Stomach (tissue), 4 donors: ENCODE results near the gene PTH2R.

Experiments
- EP300 ChIP-seq: sonication (generic); formaldehyde crosslinking; IDR thresholded peaks from one replicate; pipeline ENCODE4 v1.6.1; 2017; ENCODE audit warnings: antibody characterized with exemption
- POLR2AphosphoS5 ChIP-seq, 3 donors: sonication (generic); formaldehyde crosslinking; IDR thresholded peaks; one replicate each; pipeline ENCODE4 v1.6.1; 2016; ENCODE audit warnings: antibody characterized with exemption in 3 of 3
- TF ChIP-seq, protein P1 (sequence below), 7 experiments: fragments of 450-650 bp in 4 of 7; fragments of 200-600 bp in 3 of 7; sonication (generic) in 3 of 7; IDR thresholded peaks; one replicate each; pipeline ENCODE4 v1.5.1; 2016 to 2019; ENCODE audit warnings: antibody characterized with exemption in 7 of 7, control low read depth in 2 of 7, mild to moderate bottlenecking in 1 of 7

DNA sequence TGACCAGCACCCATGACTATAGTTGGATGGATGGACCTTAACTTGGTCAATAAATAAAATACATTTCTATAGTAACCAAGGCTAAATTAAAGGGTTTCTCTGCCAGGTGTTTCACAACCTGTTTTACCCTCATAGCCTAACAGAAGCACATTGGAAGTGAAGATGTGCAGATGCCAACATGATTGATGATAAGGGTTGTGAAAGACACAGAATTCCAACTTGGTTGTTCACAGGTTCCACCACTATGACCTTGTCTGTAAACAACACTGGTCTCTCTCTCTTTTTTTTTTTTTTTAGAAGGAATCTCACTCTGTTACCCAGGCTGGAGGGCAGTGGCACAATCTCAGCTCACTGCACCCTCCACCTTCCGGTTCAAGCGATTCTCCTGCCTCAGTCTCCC, 37.5 kb upstream of the PTH2R start:
- TF ChIP-seq, protein P1, sequence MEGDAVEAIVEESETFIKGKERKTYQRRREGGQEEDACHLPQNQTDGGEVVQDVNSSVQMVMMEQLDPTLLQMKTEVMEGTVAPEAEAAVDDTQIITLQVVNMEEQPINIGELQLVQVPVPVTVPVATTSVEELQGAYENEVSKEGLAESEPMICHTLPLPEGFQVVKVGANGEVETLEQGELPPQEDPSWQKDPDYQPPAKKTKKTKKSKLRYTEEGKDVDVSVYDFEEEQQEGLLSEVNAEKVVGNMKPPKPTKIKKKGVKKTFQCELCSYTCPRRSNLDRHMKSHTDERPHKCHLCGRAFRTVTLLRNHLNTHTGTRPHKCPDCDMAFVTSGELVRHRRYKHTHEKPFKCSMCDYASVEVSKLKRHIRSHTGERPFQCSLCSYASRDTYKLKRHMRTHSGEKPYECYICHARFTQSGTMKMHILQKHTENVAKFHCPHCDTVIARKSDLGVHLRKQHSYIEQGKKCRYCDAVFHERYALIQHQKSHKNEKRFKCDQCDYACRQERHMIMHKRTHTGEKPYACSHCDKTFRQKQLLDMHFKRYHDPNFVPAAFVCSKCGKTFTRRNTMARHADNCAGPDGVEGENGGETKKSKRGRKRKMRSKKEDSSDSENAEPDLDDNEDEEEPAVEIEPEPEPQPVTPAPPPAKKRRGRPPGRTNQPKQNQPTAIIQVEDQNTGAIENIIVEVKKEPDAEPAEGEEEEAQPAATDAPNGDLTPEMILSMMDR (IDR thresholded peaks at IDR 0.05) = no peak
- TF ChIP-seq EP300 = no peak
- no peak for TF ChIP-seq POLR2AphosphoS5 (IDR thresholded peaks at IDR 0.05)
